ENCODE measurements around the gene LEMD2. TPM values are rescaled to one million over a fixed set of nuclear protein-coding genes. Genes with fewer than 3 reads are reported as not detected.

LEMD2 gene
- total RNA-seq, 5 donors from 2014 or later (not counting 1 experiment from before 2014, with no cell fraction given) = 115 to 125 (median 118) TPM

DNA sequence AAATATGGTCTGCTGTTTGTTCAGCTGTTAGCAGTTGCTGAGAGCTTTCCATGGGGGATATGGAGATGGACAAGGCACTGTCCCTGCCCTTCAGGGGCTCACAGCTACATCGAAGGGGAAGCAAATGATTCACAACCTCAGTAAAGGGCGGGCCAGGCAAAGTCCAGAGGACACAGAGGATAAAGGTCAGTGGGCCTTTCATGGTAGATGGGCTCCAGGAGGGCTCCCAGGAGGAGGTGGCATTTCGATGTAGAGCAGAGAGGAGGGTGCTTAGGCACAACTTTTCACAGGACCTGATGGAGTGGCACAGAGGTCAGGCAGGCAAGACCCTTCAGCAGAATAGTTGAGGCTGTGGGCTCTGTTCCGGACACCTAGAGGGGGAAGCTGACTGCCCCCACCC, 30.1 kb upstream of the LEMD2 start:
- Mint-ChIP-seq H3K4me1 (peaks cover 7 to 17% (median 10%) of the 10 kb centered on the region in 3 donors), H3K4me3 (no peak overlapping the region), H3K36me3 (no peaks in the 10 kb centered on the region), H3K9me3 (no peaks in the 10 kb centered on the region), H3K27ac (no peak overlapping the region), H3K27me3 (peaks cover 8 to 26% of the 10 kb centered on the region in 2 donors)
- WGBS (ENCODE audit: insufficient coverage) = 78% methylated on average over 4 of the region's 4 CpGs
- ChIA-PET CTCF (interaction anchor here in 1 of 2 donors (0.5 kb wide), 1 partner anchor 315 kb away, joined by 3 read pairs; no protein-coding TSS in a partner anchor), POLR2A (no interaction called here)
- no peak for DNase-seq
- Histone ChIP-seq H3K27ac (ENCODE audit: low read length) (no peak overlapping the region), H3K4me3 (ENCODE audit: control insufficient read depth in 1 of 2, extremely low read depth in 1 of 2, low read length in 1 of 2) (no peak overlapping the region), H3K4me1 (ENCODE audit: control insufficient read depth in 1 of 2, extremely low read depth in 1 of 2, insufficient read depth in 2 of 2, low read length in 2 of 2) (peaks cover 0 to 4% of the 10 kb centered on the region in 2 experiments), H3K9me3 (no peaks in the 10 kb centered on the region), H3K27me3 (replicated peaks in 1 of 2; ENCODE audit: control insufficient read depth in 2 of 2, extremely low read depth in 1 of 2, insufficient read depth in 2 of 2, low read length in 1 of 2) (peaks cover 0 to 59% of the 10 kb centered on the region in 2 experiments), H3K36me3 (ENCODE audit: control insufficient read depth in 2 of 2, extremely low read depth in 1 of 2, insufficient read depth in 1 of 2, low read length in 1 of 2) (no peaks in the 10 kb centered on the region)
- no peak for ATAC-seq (replicated peaks in 1 of 4)

DNA sequence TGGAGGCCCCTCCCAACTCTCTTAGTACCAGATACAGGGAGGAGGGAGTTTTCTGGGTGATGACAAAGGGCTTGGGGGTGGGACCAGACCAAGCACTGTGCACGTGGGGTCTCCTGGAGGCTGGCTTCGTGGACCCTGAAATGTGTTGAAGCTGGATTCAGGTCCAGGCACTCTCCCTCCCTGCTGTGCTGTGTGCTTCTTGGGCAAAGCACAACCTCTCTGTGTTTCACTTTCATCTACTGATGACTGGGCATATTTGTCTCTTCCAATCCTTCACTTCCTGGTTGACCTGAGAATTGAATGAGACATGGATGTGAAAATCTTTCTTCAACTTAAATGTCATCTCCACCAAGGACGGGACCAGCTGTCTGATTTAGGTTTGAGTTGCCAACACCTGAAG, 29.4 kb upstream of the LEMD2 start:
- H3K4me1 ChIP-seq (ENCODE audit: control insufficient read depth in 1 of 2, extremely low read depth in 1 of 2, insufficient read depth in 2 of 2, low read length in 2 of 2) = peaks cover 0 to 4% of the 10 kb centered on the region in 2 experiments
- H3K4me1 Mint-ChIP-seq = peaks cover 7 to 17% (median 10%) of the 10 kb centered on the region in 3 donors
- no peak overlapping the region for H3K27ac Mint-ChIP-seq
- H3K27ac ChIP-seq (ENCODE audit: low read length) = no peak overlapping the region
- no peaks in the 10 kb centered on the region for H3K36me3 Mint-ChIP-seq
- no peaks in the 10 kb centered on the region for H3K9me3 ChIP-seq
- ATAC-seq (replicated peaks in 1 of 4) (no peak), DNase-seq (no peak)
- peaks cover 0 to 66% of the 10 kb centered on the region in 2 experiments for H3K27me3 ChIP-seq (replicated peaks in 1 of 2; ENCODE audit: control insufficient read depth in 2 of 2, extremely low read depth in 1 of 2, insufficient read depth in 2 of 2, low read length in 1 of 2)
- no peaks in the 10 kb centered on the region for H3K9me3 Mint-ChIP-seq
- H3K4me3 ChIP-seq (ENCODE audit: control insufficient read depth in 1 of 2, extremely low read depth in 1 of 2, low read length in 1 of 2) = no peak overlapping the region
- H3K4me3 Mint-ChIP-seq = no peak overlapping the region
- ChIA-PET CTCF (interaction anchor here in 1 of 2 donors (0.5 kb wide), 1 partner anchor 314 kb away, joined by 3 read pairs; no protein-coding TSS in a partner anchor), POLR2A (no interaction called here)
- 38% methylated on average over 2 of the region's 3 CpGs for WGBS (ENCODE audit: insufficient coverage)
- peaks cover 11 to 32% of the 10 kb centered on the region in 2 donors for H3K27me3 Mint-ChIP-seq
- H3K36me3 ChIP-seq (ENCODE audit: control insufficient read depth in 2 of 2, extremely low read depth in 1 of 2, insufficient read depth in 1 of 2, low read length in 1 of 2) = no peaks in the 10 kb centered on the region

DNA sequence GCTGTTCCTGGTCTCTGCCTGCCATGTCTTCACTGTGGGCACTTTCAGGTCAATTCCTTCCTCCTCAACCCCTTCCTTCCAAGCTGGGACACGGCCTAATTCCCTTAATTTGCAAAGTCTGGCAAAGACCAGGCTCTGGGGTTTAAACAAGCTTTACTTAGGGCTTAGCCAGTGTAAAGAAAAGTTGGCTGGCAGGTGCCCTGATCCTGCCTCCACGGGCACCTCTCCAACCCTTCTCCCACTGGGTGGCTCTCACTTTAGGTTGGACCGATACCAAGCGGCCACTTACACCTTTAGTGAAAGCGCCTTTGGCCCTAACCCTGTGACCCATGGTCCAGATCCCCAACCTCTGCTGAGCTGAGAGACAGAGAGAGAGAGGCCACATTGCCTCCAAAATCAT, 28.6 kb upstream of the LEMD2 start:
- Mint-ChIP-seq H3K9me3 (no peaks in the 10 kb centered on the region), H3K27ac (no peak overlapping the region), H3K4me1 (peaks cover 7 to 17% (median 10%) of the 10 kb centered on the region in 3 donors), H3K4me3 (no peak overlapping the region), H3K36me3 (no peaks in the 10 kb centered on the region), H3K27me3 (peaks cover 11 to 33% of the 10 kb centered on the region in 2 donors)
- Histone ChIP-seq H3K36me3 (ENCODE audit: control insufficient read depth in 2 of 2, extremely low read depth in 1 of 2, insufficient read depth in 1 of 2, low read length in 1 of 2) (no peaks in the 10 kb centered on the region), H3K4me1 (ENCODE audit: control insufficient read depth in 1 of 2, extremely low read depth in 1 of 2, insufficient read depth in 2 of 2, low read length in 2 of 2) (peaks cover 0 to 4% of the 10 kb centered on the region in 2 experiments), H3K27me3 (replicated peaks in 1 of 2; ENCODE audit: control insufficient read depth in 2 of 2, extremely low read depth in 1 of 2, insufficient read depth in 2 of 2, low read length in 1 of 2) (peaks cover 0 to 70% of the 10 kb centered on the region in 2 experiments), H3K27ac (ENCODE audit: low read length) (no peak overlapping the region), H3K4me3 (ENCODE audit: control insufficient read depth in 1 of 2, extremely low read depth in 1 of 2, low read length in 1 of 2) (no peak overlapping the region), H3K9me3 (no peaks in the 10 kb centered on the region)
- ChIA-PET POLR2A (no interaction called here), CTCF (no interaction called here)
- no peak for ATAC-seq (replicated peaks in 1 of 4)
- DNase-seq = no peak
- 92% methylated on average over 2 of the region's 5 CpGs for WGBS (ENCODE audit: insufficient coverage)

DNA sequence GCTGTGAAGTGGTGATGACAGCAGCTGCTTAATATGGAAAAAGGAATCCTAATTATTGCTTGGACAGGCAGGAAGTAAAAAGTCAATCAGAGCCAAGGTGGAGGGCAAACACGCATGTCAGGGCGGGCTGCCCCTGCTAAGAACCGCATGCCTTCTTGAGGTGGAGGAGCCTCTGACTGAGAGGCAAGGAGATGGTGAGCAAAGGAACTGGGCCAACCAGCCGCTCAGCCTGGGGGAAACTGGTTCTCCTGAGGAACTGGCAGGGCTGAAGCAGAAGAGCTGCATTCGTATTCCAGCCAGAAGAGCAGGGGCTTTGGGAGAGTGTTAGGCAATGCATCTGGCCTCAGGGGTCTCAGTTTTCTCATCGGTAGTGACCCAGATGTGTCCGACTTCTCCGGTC, 28.0 kb upstream of the LEMD2 start:
- no peak for DNase-seq
- ATAC-seq (replicated peaks in 1 of 4) = no peak
- H3K36me3 Mint-ChIP-seq = no peaks in the 10 kb centered on the region
- H3K27me3 ChIP-seq (replicated peaks in 1 of 2; ENCODE audit: control insufficient read depth in 2 of 2, extremely low read depth in 1 of 2, insufficient read depth in 2 of 2, low read length in 1 of 2) = peaks cover 2 to 73% of the 10 kb centered on the region in 2 experiments
- peaks cover 0 to 4% of the 10 kb centered on the region in 2 experiments for H3K4me1 ChIP-seq (ENCODE audit: control insufficient read depth in 1 of 2, extremely low read depth in 1 of 2, insufficient read depth in 2 of 2, low read length in 2 of 2)
- no peak overlapping the region for H3K27ac ChIP-seq (ENCODE audit: low read length)
- no peaks in the 10 kb centered on the region for H3K9me3 Mint-ChIP-seq
- no peaks in the 10 kb centered on the region for H3K36me3 ChIP-seq (ENCODE audit: control insufficient read depth in 2 of 2, extremely low read depth in 1 of 2, insufficient read depth in 1 of 2, low read length in 1 of 2)
- H3K4me1 Mint-ChIP-seq = peaks cover 7 to 17% (median 10%) of the 10 kb centered on the region in 3 donors
- peaks cover 14 to 37% of the 10 kb centered on the region in 2 donors for H3K27me3 Mint-ChIP-seq
- WGBS (ENCODE audit: insufficient coverage) = 73% methylated on average over 8 of the region's 8 CpGs
- no peak overlapping the region for H3K27ac Mint-ChIP-seq
- H3K4me3 Mint-ChIP-seq = no peak overlapping the region
- ChIA-PET CTCF (interaction anchor here in 1 of 2 donors (0.6 kb wide), 1 partner anchor 45 kb away, joined by 3 read pairs; no protein-coding TSS in a partner anchor), POLR2A (interaction anchor here in 1 of 2 donors (0.7 kb wide), 1 partner anchor 313 kb away, joined by 7 read pairs; no protein-coding TSS in a partner anchor)
- no peak overlapping the region for H3K4me3 ChIP-seq (ENCODE audit: control insufficient read depth in 1 of 2, extremely low read depth in 1 of 2, low read length in 1 of 2)
- H3K9me3 ChIP-seq = no peaks in the 10 kb centered on the region

DNA sequence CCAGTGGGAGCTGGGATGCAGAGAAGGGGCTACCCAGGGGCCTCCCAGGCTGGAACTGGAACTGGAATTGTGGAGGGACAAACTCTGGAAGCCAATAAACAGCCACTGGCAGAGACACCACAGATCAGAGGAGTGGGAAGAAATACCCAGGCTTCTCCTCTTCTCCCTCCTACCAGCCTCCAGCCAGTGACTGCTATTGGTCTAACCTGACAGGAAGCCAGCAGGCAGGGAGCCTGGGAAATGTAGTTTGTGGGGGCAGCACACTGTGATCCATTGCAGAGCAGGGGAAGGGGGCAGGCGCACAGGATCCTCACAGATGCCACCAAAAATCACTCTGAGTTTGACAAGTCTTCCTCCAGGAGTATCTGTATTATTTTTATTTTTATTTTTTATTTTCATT, 26.9 kb upstream of the LEMD2 start:
- WGBS (ENCODE audit: insufficient coverage) = no CpG with 5 or more reads among the region's 1 CpG
- H3K36me3 Mint-ChIP-seq = no peaks in the 10 kb centered on the region
- no peak overlapping the region for H3K27ac Mint-ChIP-seq
- H3K9me3 Mint-ChIP-seq = no peaks in the 10 kb centered on the region
- H3K4me3 Mint-ChIP-seq = no peak overlapping the region
- no peak overlapping the region for H3K4me3 ChIP-seq (ENCODE audit: control insufficient read depth in 1 of 2, extremely low read depth in 1 of 2, low read length in 1 of 2)
- H3K27ac ChIP-seq (ENCODE audit: low read length) = no peak overlapping the region
- H3K4me1 Mint-ChIP-seq = peaks cover 6 to 14% (median 7%) of the 10 kb centered on the region in 3 donors
- DNase-seq = no peak
- POLR2A ChIA-PET = no interaction called here
- H3K4me1 ChIP-seq (ENCODE audit: control insufficient read depth in 1 of 2, extremely low read depth in 1 of 2, insufficient read depth in 2 of 2, low read length in 2 of 2) = peaks cover 0 to 1% of the 10 kb centered on the region in 2 experiments
- H3K27me3 ChIP-seq (replicated peaks in 1 of 2; ENCODE audit: control insufficient read depth in 2 of 2, extremely low read depth in 1 of 2, insufficient read depth in 2 of 2, low read length in 1 of 2) = peaks cover 2 to 69% of the 10 kb centered on the region in 2 experiments
- H3K36me3 ChIP-seq (ENCODE audit: control insufficient read depth in 2 of 2, extremely low read depth in 1 of 2, insufficient read depth in 1 of 2, low read length in 1 of 2) = no peaks in the 10 kb centered on the region
- peaks cover 24 to 46% of the 10 kb centered on the region in 2 donors for H3K27me3 Mint-ChIP-seq
- ATAC-seq (replicated peaks in 1 of 4) = peak in 1 of 4 experiments; percentile 55
- CTCF ChIA-PET = no interaction called here
- H3K9me3 ChIP-seq = no peaks in the 10 kb centered on the region

- no peak for ATAC-seq (replicated peaks in 1 of 4)
- ChIA-PET CTCF (no interaction called here), POLR2A (no interaction called here)
- Mint-ChIP-seq H3K27me3 (peaks cover 32 to 55% of the 10 kb centered on the region in 2 donors), H3K36me3 (no peaks in the 10 kb centered on the region), H3K9me3 (no peaks in the 10 kb centered on the region), H3K4me3 (no peak overlapping the region), H3K27ac (no peak overlapping the region), H3K4me1 (peaks cover 0 to 6% (median 2%) of the 10 kb centered on the region in 3 donors)
- H3K4me1 ChIP-seq (ENCODE audit: control insufficient read depth in 1 of 2, extremely low read depth in 1 of 2, insufficient read depth in 2 of 2, low read length in 2 of 2) = no peaks in the 10 kb centered on the region
- no peak overlapping the region for H3K27ac ChIP-seq (ENCODE audit: low read length)
- H3K27me3 ChIP-seq (replicated peaks in 1 of 2; ENCODE audit: control insufficient read depth in 2 of 2, extremely low read depth in 1 of 2, insufficient read depth in 2 of 2, low read length in 1 of 2) = peaks cover 2 to 68% of the 10 kb centered on the region in 2 experiments
- no peak overlapping the region for H3K4me3 ChIP-seq (ENCODE audit: control insufficient read depth in 1 of 2, extremely low read depth in 1 of 2, low read length in 1 of 2)
- no peaks in the 10 kb centered on the region for H3K36me3 ChIP-seq (ENCODE audit: control insufficient read depth in 2 of 2, extremely low read depth in 1 of 2, insufficient read depth in 1 of 2, low read length in 1 of 2)
- DNase-seq = no peak
- H3K9me3 ChIP-seq = no peaks in the 10 kb centered on the region
- 75% methylated on average over 11 of the region's 19 CpGs for WGBS (ENCODE audit: insufficient coverage)
These were observed 25.4 kb upstream of the LEMD2 start for GRCh38 chr6:33813990-33814985.

Data from T-cell (primary cell).